ENCODE measurements around the gene KLHL33. TPM values are rescaled to one million over a fixed set of nuclear protein-coding genes. Genes with fewer than 3 reads are reported as not detected.

Gene KLHL33
- total RNA-seq, 1 donor from 2014 or later, result under 0.01 TPM

GRCh38 chr14:20380681-20381080 lies 55.3 kb downstream of the KLHL33 start:
- DNase-seq (ENCODE audit: low spot score in 2 of 2) (no peak), FAIRE-seq (no peak)

- DNase-seq (ENCODE audit: low spot score in 2 of 2) (no peak), FAIRE-seq (no peak)
Measured at GRCh38 chr14:20379743-20380142, 56.2 kb downstream of the KLHL33 start.

GRCh38 chr14:20377171-20377570 lies 58.8 kb downstream of the KLHL33 start:
- FAIRE-seq (no peak), DNase-seq (ENCODE audit: low spot score in 2 of 2) (no peak)

GRCh38 chr14:20376071-20376588 lies 59.8 kb downstream of the KLHL33 start:
- FAIRE-seq (no peak), DNase-seq (ENCODE audit: low spot score in 2 of 2) (no peak)

Small RNA genes lying within 50 kb of the gene (small RNA-seq; reads per million reads assigned to genes)
- 0.15 reads per million for gene RNA5SP382

Other genes starting within 250 kb of the KLHL33 start
- gene OR11G2, start 245.3 kb downstream of the KLHL33 start, total RNA-seq, result not detected
- not detected for gene OR11H6, start 212.5 kb downstream of the KLHL33 start, total RNA-seq
- gene OR11H7, start 207.2 kb downstream of the KLHL33 start, total RNA-seq, result not detected
- gene OR11H4, start 196.9 kb downstream of the KLHL33 start, total RNA-seq, result not detected
- gene TTC5, start 130.2 kb downstream of the KLHL33 start, total RNA-seq, result 30.6 TPM
- 86.0 TPM for gene CCNB1IP1, start 102.9 kb downstream of the KLHL33 start, total RNA-seq
- gene PARP2, start 92.5 kb downstream of the KLHL33 start, total RNA-seq, result 20.8 TPM
- gene TEP1, start 22.7 kb downstream of the KLHL33 start, total RNA-seq, result 3.3 TPM
- gene OSGEP, start 18.6 kb upstream of the KLHL33 start, total RNA-seq, result 36.3 TPM
- gene APEX1, start 19.1 kb upstream of the KLHL33 start, total RNA-seq, result 64.4 TPM
- 33.8 TPM for gene PIP4P1, start 25.3 kb upstream of the KLHL33 start, total RNA-seq
- 5.3 TPM for gene PNP, start 33.2 kb upstream of the KLHL33 start, total RNA-seq
- gene RNASE10, start 69.4 kb upstream of the KLHL33 start, total RNA-seq, result 0.41 TPM
- not detected for gene RNASE9, start 124.9 kb upstream of the KLHL33 start, total RNA-seq
- gene RNASE11, start 151.8 kb upstream of the KLHL33 start, total RNA-seq, result not detected
- gene RNASE12, start 155.2 kb upstream of the KLHL33 start, total RNA-seq, result not detected
- not detected for gene OR6S1, start 205.5 kb upstream of the KLHL33 start, total RNA-seq
- gene RNASE4, start 248.4 kb upstream of the KLHL33 start, total RNA-seq, result 1.2 TPM